ENCODE results near the gene C20orf202.

DNA sequence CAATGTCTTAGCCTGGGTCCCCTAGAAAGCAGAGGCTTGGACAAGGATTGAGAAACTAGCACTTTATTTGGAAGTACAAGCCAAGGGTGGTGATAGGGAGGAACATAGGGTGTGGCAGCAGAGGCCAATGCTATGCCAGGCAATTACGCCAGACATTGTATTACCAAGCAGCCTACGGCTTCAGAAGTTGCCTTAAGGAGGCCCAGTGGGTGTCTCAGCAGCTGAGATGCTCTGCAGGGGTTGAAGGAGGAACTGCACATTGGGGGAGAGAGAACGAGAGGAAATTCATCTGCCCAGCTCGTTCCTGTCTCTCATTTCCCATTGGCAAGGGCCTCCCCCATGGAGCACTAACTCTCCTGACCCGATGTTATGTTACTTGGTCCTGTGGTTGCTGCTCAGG lies 859 bp downstream of the C20orf202 start:
- TF ChIP-seq, protein P1, sequence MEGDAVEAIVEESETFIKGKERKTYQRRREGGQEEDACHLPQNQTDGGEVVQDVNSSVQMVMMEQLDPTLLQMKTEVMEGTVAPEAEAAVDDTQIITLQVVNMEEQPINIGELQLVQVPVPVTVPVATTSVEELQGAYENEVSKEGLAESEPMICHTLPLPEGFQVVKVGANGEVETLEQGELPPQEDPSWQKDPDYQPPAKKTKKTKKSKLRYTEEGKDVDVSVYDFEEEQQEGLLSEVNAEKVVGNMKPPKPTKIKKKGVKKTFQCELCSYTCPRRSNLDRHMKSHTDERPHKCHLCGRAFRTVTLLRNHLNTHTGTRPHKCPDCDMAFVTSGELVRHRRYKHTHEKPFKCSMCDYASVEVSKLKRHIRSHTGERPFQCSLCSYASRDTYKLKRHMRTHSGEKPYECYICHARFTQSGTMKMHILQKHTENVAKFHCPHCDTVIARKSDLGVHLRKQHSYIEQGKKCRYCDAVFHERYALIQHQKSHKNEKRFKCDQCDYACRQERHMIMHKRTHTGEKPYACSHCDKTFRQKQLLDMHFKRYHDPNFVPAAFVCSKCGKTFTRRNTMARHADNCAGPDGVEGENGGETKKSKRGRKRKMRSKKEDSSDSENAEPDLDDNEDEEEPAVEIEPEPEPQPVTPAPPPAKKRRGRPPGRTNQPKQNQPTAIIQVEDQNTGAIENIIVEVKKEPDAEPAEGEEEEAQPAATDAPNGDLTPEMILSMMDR (IDR thresholded peaks at IDR 0.05) = no peak
- no peak for TF ChIP-seq RCOR1 (IDR thresholded peaks at IDR 0.05; ENCODE audit: low read length)
- TF ChIP-seq YY1 (IDR thresholded peaks at IDR 0.05; ENCODE audit: low read depth) = no peak
- TF ChIP-seq, protein P2, sequence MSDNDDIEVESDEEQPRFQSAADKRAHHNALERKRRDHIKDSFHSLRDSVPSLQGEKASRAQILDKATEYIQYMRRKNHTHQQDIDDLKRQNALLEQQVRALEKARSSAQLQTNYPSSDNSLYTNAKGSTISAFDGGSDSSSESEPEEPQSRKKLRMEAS (IDR thresholded peaks at IDR 0.05; ENCODE audit: low read depth) = no peak
- TF ChIP-seq ELF1 (IDR thresholded peaks at IDR 0.05) = no peak
- no peak for TF ChIP-seq RFX5 (IDR thresholded peaks at IDR 0.05; ENCODE audit: low read length)
- TF ChIP-seq, protein P3, sequence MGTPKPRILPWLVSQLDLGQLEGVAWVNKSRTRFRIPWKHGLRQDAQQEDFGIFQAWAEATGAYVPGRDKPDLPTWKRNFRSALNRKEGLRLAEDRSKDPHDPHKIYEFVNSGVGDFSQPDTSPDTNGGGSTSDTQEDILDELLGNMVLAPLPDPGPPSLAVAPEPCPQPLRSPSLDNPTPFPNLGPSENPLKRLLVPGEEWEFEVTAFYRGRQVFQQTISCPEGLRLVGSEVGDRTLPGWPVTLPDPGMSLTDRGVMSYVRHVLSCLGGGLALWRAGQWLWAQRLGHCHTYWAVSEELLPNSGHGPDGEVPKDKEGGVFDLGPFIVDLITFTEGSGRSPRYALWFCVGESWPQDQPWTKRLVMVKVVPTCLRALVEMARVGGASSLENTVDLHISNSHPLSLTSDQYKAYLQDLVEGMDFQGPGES (IDR thresholded peaks at IDR 0.05; ENCODE audit: low read depth, low read length) = no peak

Data from SK-N-SH (cell line).